Measurements from ENCODE around the gene STAM. TPM values are rescaled to one million over a fixed set of nuclear protein-coding genes. Genes with fewer than 3 reads are reported as not detected.
A peak's percentile ranks its signal among the peaks of the same experiment; 100 is the strongest.
"Not testable (repeated sequence)": the region's sequence is repeated elsewhere in the genome, so short reads cannot be mapped to it uniquely, and the experiment has no call there.

STAM gene
- polyA plus RNA-seq, 4 donors = 28.2 to 36.7 (median 34.4) TPM

DNA sequence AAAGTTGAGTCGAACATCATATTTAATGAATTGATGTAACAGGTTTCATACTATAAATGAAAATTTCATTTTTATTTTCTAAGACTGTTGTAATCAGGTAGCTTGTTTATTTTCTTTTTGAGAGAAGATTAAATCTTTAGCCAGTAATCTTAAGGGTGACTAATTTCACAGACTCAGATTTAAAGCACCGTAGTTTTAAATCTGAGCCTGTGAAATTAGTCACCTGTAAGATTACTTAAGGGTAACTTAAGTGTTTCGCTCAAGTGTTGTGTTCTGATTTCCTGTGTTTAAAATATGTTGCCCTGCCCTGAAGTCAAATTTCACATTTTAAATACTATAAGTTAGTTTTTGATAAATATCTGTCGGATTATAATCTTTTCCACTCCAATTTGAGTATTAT lies 72.2 kb downstream of the STAM start:
- no peak for DNase-seq (ENCODE audit: low read depth in 4 of 4, low spot score in 3 of 4)

DNA sequence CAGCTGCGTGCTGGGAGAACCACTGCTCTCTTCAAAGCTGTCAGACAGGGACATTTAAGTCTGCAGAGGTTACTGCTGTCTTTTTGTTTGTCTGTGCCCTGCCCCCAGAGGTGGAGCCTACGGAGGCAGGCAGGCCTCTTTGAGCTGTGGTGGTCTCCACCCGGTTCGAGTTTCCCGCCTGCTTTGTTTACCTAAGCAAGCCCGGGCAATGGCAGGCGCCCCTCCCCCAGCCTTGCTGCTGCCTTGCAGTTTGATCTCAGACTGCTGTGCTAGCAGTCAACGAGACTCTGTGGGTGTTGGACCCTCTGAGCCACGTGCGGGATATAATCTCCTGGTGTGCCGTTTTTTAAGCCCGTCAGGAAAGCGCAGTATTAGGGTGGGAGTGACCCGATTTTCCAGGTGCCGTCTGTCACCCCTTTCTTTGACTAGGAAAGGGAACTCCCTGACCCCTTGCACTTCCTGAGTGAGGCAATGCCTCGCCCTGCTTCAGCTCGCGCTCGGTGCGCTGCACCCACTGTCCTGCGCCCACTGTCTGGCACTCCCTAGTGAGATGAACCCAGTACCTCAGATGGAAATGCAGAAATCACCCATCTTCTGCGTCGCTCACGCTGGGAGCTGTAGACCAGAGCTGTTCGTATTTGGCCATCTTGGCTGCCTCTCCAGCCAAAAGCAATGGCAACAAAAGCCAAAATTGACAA lies 78.5 kb downstream of the STAM start:
- not testable (repeated sequence) for DNase-seq (ENCODE audit: low read depth in 4 of 4, low spot score in 3 of 4)

DNA sequence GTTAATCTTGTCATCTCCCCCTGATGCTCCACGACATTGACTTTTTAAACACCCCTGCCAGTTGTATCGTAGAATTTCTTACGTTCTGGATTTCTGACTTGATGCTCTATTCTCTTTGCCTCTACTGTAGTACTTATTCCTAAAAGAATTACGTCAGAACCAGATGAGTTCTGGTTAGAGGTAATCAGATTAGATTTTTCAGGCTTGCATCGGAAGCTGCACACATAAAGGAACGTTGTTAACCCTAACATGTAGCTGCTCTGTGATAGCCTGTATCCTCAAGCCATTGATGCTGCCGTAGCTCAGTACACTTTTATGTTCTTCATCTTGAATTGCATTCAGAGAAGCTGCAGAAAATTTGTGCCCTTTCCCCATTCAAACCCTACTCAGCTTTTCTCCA lies 81.8 kb downstream of the STAM start:
- no peak for DNase-seq (ENCODE audit: low read depth in 4 of 4, low spot score in 3 of 4)

DNA sequence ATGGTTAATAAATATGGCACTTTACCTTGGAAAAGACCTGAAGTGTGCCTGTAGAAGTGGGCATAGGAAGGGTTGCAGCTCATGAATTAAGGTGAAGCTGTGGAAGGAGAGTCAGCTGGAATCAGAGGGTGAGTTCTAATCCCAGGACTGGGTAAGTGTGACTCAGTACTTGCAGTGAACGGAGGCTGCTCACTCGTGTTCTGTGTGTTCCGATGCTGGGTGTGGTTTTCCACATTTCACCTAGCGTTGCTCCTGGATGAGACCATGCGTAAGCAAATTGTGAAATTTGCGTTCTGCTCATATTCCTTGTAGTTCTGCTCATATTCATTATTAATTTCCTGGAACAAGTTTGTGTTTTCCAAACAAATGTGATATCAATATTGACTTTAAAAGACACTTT lies 85.7 kb downstream of the STAM start:
- no peak for DNase-seq (ENCODE audit: low read depth in 4 of 4, low spot score in 3 of 4)

DNA sequence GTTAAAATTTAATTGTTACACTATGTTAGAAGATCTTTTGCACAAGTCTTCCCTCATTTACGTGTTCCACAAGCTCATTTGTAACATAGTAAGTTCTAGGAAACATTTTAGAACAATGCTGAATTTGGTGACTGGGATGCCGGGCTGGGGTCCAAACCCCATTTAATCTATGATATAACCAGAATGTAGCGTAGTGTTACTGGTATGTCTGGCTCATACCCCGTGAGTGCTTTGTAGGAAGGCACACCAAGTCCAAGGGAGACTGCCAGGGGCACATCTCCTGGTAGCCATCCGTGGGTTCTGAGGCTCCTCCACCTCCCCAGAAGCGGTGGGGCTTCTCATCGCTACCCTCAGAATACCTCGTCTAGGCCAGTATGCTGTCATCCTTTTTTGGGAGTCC lies 86.7 kb downstream of the STAM start:
- no peak for DNase-seq (ENCODE audit: low read depth in 4 of 4, low spot score in 3 of 4)

DNA sequence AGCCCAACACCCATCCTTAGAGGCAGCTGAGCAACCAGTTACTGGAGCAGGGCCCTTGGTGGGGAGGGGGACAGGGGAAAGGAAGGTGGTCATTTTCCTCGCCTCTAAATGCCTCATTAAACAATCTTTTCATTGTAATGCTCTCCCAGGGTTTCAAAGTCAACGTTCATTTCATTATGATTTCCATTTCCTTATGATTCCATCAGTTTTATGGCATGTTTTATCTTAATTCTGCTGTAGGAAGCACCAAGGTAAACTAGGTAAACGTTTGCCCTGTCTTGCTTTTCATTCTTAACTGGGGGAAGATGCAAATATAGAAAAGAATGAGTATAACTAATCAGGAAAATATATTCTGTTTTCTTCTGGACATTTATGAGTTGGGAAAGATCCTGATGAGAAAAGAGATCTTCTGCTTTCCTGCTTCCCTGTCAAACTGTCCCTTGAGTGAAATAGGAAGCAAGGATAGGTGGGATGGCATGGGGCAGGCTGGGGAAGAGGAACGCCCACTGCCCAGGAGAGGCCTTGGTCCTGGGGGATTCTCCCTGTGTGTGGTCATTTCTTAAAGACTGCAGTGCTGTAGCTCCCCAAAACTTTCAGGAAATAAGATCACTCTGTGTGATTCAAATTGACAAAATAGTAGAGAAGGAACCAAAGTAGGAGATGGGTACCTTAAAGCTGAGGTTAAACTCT lies 87.5 kb downstream of the STAM start:
- DNase-seq (ENCODE audit: low read depth in 4 of 4, low spot score in 3 of 4) = no peak

DNA sequence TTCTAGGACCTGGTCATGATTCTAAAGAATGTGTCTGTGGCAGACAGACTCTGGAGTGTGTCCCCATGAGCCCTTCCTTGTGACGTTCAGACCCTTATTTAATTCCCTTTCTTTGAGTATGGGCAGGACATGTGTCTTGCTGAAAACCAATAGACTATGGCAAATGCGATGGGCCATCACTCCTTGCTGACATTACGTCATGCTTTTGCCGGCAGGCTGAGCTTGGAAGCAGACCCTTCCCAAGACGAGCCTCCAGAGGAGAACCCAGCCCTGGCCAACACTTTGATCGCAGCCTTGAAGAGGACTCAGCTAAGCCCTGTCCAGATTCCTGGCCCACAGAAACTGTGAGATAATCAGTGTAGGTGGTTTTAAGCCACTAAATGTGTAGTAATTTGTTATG lies 89.7 kb downstream of the STAM start:
- no peak for DNase-seq (ENCODE audit: low read depth in 4 of 4, low spot score in 3 of 4)

DNA sequence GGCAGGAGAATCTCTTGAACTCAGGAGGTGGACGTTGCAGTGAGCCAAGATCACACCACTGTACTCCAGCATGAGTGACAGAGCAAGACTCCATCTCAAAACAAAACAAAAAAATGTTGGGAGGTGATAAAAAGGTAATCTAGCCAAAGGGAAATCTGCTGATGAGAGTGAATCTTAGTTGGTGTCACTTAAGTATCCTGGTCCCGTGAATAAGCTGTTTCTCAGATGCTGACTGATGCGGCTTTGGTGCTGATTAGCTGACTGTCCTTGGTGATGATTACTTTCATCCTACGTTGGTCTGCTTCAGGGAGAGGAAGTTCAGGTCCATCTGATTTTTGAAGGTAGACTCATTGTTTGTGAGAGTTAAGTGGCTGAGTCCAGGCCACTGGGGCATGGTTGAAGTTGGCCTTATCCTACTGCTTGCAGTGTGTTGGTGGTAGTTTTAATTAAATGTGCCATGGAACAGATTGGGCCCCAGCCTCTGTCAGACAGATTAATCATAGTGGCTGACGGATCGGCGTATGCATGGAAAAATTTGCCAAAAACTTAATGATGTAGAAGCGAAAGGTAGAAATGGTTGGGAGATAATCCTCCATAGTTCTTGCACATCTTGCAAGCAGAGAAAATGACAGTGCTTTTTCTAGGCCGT lies 90.6 kb downstream of the STAM start:
- DNase-seq (ENCODE audit: low read depth in 4 of 4, low spot score in 3 of 4) = no peak

DNA sequence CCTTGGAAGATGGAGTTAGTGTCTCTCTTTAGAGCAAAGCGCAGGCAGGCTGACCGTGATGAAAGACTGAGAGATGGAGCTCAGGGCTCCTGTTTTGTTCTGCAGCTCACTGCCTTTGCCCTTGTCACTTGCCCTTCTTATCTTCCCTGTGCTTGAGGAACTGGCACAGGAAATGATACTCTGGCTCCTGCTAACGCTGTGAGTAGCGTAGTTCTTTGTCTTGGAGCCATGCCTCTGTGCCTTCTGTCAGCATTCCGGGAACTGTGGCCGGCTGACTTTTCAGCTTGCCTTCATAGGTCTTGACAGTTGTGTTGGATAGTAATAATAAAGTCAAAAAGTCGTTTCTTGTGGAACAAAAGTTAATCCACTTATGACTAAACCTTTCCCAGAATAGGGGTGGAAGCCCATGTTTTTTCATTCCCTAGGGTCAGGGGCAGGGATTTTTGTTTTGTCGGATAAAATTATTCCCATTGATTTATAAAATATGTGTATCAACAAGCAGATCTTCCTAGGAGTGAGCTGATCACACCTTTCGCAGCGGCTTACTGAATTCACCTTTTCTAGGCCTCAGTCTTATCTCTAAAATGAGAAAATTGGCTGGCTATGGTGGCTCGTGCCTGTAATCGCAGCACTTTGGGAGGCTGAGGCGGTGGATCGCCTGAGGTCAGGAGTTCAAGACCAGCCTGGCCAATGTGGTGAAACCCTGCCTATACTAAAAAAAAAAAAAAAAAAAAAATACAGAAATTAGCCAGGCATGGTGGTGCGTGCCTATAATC lies 91.4 kb downstream of the STAM start:
- DNase-seq (ENCODE audit: low read depth in 4 of 4, low spot score in 3 of 4) = no peak

DNA sequence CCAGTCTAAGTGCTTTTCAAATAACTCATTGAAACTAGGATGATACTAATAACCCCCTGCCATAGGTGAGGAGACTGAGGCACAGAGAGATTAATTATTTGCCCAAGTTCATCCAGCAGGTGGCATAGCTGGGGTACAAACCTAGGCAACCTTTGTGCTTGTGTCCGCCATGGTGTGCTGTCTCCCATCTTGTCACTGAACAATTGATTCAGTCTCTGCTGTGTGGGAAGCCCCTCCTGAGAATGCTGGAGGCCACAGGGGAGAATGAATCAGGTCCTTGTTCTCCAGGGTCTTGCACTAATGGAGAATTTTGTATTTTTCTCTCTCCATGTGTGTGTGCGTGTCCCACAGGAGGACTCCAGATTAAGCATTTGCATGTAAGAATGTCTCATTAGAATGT lies 92.3 kb downstream of the STAM start:
- DNase-seq (ENCODE audit: low read depth in 4 of 4, low spot score in 3 of 4) = no peak

DNA sequence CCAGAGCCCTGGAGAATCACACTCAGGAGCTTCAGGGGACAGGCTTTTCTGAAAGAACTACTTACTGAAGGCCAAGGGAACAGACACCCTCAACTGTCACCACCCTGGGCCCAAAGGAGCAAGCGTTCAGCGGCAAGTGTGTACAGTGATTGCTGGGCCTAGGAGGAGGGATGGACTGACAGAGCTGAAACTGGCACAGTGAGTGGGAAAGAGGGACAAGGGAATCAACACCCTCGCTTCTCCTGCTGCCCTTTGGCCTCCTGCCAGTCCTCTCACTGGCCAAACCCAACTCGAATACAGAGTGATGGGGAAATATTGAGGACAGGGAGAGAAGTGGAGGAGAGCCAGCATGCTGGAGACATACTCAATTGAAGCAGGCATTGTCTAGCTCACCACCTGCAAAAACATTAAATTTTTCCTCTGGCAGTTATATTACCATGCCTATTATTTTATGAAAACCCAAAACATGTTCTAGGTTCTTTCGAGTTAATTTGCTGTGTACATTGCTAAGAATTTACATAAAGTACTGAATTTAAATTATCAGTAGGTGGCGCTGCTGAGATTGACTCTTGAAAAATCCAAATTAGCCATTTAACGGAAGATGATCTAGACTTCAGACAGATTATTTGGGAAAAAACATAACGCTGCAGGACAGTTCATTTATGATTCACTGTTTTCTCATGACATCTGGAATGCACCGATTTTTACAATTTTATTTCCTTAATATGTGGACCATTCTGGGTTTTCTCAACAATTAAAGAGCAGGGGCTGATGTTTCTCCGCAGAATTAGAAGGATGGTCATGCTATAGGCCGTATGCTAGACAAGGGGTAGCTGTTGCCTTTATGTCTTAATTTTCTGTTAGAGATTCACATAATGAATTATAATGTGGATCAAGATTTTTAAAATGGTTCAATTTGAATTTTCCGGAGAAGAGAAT lies 93.3 kb downstream of the STAM start:
- peak in 1 of 4 donors; percentile 27 for DNase-seq (ENCODE audit: low read depth in 4 of 4, low spot score in 3 of 4)

DNA sequence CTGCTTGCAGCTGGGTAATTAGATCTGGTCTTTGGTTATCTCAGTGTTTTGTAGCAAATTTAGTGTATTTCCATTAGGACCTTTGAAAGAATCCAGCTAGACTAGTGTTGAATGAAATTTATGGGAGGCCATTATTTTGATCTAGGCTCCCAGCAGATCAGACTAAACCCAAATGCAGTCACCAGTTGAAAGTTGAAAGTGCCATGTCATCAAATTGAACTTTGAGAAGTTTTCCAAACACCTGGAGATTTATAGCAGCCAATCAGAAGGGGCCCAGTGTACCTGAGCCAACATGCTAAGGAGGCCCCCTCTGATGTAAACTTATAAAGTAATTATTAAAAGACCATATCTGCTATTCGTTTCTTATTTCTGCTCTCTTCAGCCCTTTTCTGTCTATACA lies 96.7 kb downstream of the STAM start:
- no peak for DNase-seq (ENCODE audit: low read depth in 4 of 4, low spot score in 3 of 4)

DNA sequence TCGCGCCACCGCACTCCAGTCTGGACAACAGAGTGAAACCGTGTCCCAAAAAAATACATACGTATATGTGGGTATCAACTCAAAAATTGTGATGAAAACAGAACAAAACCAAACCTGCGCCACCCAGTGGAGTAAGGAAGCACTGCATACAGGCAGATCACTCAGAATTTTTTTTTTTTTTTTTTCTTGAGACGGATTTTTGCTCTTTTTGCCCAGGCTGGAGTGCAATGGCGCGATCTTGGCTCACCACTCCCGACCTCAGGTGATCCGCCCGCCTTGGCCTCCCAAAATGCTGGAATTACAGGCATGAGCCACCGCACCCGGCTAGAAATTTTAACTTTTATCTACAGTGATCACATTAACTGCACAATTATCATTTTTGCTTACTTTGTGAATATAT lies 99.0 kb downstream of the STAM start:
- DNase-seq (ENCODE audit: low read depth in 4 of 4, low spot score in 3 of 4) = peak in 2 of 4 donors; percentile 5 to 8

DNA sequence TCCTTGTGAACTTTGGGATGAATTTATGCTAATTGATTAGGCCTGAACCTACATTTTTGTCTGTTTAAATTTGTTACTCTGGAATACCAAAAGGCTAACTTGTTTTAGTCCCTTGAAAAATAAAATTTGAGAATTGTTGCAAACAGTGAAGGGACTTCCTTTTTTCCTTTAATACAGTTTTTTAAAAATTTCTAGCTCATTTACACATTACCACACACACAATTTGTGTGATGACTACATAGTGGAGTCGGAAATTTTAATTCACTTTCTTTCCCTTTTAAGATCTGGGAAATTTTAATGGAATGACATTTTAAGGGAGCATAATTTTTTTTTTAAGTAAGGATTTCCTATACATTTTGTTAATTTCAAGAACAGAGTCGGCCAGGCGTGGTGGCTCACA lies 99.5 kb downstream of the STAM start:
- no peak for DNase-seq (ENCODE audit: low read depth in 4 of 4, low spot score in 3 of 4)

DNA sequence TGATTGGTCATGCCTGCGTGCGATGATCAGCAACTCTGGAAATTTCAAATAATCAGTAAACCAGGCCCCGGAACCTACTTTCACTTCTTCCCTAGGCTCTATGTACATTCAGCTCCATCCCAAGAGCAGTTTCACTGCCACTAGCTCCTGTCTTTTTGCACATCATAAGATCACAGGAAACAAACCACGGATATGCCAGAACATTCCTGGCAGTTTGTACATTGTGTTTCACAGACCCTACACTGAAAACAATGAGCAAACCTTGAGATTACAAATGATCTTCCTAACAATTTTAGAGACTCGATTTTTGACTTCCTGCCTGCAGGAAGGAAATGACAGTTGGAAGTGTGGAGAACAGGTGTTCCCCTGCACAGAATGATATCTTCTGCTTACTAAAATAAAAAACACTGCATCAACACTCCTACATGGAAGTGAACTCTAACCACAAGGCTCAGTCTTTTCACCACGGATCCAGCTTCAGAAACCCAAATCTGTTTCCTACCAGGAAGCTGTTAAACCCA lies 100.5 kb downstream of the STAM start:
- DNase-seq (ENCODE audit: low read depth in 4 of 4, low spot score in 3 of 4) = no peak

DNA sequence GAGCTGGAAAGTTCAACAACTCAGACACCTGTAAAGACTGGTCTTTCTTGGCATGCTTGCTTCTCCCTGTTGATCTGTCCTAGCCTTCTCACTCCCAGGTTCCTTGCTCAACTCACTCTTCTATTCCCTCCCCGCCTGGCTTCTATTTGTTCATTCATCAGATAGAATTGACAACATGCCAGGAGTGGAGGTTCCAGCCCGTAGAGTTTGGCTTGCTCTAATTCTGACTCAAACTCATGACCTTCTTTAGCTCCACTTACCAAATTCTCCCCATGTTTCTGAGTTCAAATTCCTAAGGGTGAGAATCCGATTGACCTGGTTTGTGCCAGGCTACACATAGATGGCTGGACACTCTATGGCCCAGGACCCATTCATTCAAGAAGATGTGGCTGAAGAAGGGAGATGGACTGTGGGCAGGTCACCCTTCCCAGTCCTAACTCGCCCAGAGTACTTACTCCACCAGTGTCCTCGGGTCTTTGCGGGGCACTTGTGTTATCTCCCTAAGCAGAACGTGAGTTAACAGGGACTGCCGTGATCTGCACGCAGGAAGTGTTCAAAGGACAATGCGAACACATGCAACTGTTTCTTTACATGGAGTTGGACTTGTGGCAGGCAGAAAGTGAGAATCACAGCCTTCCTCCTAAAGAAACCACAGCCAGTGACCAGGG lies 104.1 kb downstream of the STAM start:
- no peak for DNase-seq (ENCODE audit: low read depth in 4 of 4, low spot score in 3 of 4)

DNA sequence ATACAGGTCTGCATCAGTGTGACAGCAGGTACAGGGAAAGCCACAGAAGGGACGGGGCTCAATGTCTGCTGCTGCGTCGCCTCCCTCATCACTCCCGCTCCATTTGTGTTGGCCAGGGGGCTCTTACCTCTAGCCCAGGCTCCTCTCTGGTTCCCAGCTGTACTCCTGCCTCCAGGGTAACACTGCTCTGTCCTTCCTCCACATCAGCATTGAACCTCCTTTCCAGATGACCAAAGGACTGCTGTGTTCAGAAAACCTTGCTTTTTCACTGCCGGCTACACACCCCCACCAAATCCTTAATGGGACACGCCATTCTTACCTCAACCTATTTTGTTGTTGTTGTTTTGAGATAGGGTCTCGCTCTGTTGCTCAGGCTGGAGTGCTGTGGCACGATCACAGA lies 105.9 kb downstream of the STAM start:
- no peak for DNase-seq (ENCODE audit: low read depth in 4 of 4, low spot score in 3 of 4)

DNA sequence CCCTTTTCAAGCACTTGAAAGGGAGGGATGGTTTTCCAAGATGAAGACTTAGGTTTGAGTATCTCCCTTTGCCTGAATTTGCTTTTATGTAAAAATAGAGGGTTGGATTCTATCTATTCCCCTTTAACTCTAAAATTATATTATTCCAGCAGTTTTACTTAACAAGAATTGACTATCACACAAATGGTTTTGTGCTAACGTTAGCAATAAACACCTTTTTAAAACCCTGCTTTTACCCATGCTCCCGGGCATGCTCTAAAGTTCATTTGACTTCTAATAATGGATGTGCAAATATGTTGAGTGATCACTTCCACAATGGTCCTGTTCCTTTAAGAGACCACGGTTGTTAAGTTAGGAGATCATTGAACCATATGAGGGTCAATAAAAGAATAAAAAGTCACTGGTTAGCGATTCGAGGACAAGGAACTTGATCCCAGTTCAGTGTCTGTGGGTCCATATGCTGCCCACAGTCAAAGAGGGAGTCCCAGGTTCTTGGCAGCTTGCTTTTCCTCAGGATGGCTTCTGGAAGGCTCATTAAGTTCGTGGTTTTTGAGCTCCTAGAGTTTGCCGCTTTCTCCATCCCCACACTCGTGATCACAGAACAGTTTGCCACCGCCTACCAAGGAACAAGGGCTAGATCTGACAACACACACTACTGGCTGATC lies 108.0 kb downstream of the STAM start, which contains the start of gene TMEM236:
TMEM236 (plus strand) TSS at position 421 of the 665 bp plus-strand sequence; CDS start at position 516, 95 bp downstream.
- DNase-seq (ENCODE audit: low read depth in 4 of 4, low spot score in 3 of 4) = no peak
